ENCODE measurements around the gene DAB1. TPM values are rescaled to one million over a fixed set of nuclear protein-coding genes. Genes with fewer than 3 reads are reported as not detected.

DAB1 gene
- total and polyA plus RNA-seq, 2 of the 8 experiments (the other 6 are each of a cell fraction or from before 2014, with no cell fraction given): 4.4 to 11.8 TPM

- 93% methylated on average over 3 of the region's 3 CpGs; no CpG with 5 or more reads in 1 of the 2 experiments for WGBS, 2 experiments (ENCODE audit: extremely low coverage in 1 of 2, insufficient coverage in 1 of 2, insufficient read length in 1 of 2, insufficient replicate concordance in 2 of 2, low coverage in 1 of 2, low lambda C conversion rate in 2 of 2, missing lambda C conversion rate in 1 of 2)
- H3K9ac ChIP-seq (replicated peaks in 1 of 4; ENCODE audit: extremely low read depth in 1 of 4, low read depth in 3 of 4, low read length in 3 of 4): no peak overlapping the region
- no peaks in the 10 kb centered on the region for H3K79me1 ChIP-seq (ENCODE audit: low read depth, low read length)
- no peak overlapping the region for H2BK15ac ChIP-seq (ENCODE audit: low read length)
- no peak overlapping the region for H4K5ac ChIP-seq (ENCODE audit: insufficient read length, low read depth, low read length)
- no peak overlapping the region for H2BK20ac ChIP-seq (ENCODE audit: low read length)
- H4K91ac ChIP-seq (replicated peaks; ENCODE audit: insufficient read length, low read length): no peak overlapping the region
- H3K4me1 ChIP-seq (replicated peaks in 1 of 4; ENCODE audit: control insufficient read depth in 3 of 4, insufficient read depth in 4 of 4, low read length in 3 of 4): no peaks in the 10 kb centered on the region
- no peak overlapping the region for H3K14ac ChIP-seq (ENCODE audit: insufficient read length)
- H2BK5ac ChIP-seq (ENCODE audit: low read depth, low read length): no peak overlapping the region
- H2AK5ac ChIP-seq (ENCODE audit: low read depth, low read length): no peak overlapping the region
- no peak for TF ChIP-seq BRCA1 (IDR thresholded peaks at IDR 0.05; ENCODE audit: low read depth, low read length)
- CTCF ChIA-PET (ENCODE audit: partially characterized antibody): interaction anchor here (1.0 to 1.4 kb wide), 3 partner anchors 11 to 191 kb away, joined by 3 to 4 read pairs (median 3); no protein-coding TSS in a partner anchor
- H3K56ac ChIP-seq (replicated peaks; ENCODE audit: insufficient read length, low read depth, low read length): no peak overlapping the region
- no peak for FAIRE-seq
- no peaks in the 10 kb centered on the region for H3K36me3 ChIP-seq (ENCODE audit: control insufficient read depth in 2 of 4, insufficient read depth in 4 of 4, low read length in 3 of 4)
- no peak overlapping the region for H3K4me3 ChIP-seq (ENCODE audit: extremely low read depth in 1 of 4, insufficient read depth in 2 of 4, low read depth in 3 of 4, low read length in 4 of 4)
- H3K27ac ChIP-seq (ENCODE audit: low read depth, low read length): no peak overlapping the region
- no peak for DNase-seq (ENCODE audit: low read depth in 1 of 2, low spot score in 2 of 2)
- POLR2A ChIA-PET (ENCODE audit: partially characterized antibody): no interaction called here
- H3K18ac ChIP-seq (ENCODE audit: extremely low read depth, low read length): no peak overlapping the region
- no peaks in the 10 kb centered on the region for H3K27me3 ChIP-seq (replicated peaks in 1 of 4; ENCODE audit: control insufficient read depth in 3 of 4, extremely low read depth in 1 of 4, insufficient read depth in 3 of 4, low read length in 3 of 4)
- no peaks in the 10 kb centered on the region for H4K20me1 ChIP-seq (replicated peaks in 1 of 2; ENCODE audit: control insufficient read depth in 1 of 2, insufficient read depth in 2 of 2, low read length in 2 of 2)
- H2BK120ac ChIP-seq (replicated peaks; ENCODE audit: low read depth, low read length): no peak overlapping the region
- H3K23ac ChIP-seq (ENCODE audit: insufficient read length): no peak overlapping the region
- H3K23me2 ChIP-seq (ENCODE audit: low read depth, low read length): no peaks in the 10 kb centered on the region
- H3K9me3 ChIP-seq (ENCODE audit: insufficient read depth in 2 of 2, low read depth in 1 of 2, low read length in 1 of 2): peaks cover 6 to 9% of the 10 kb centered on the region in 2 experiments; a peak in 2 of 4 replicates
- no peak overlapping the region for H2AFZ ChIP-seq (ENCODE audit: low read length)
- no peak overlapping the region for H2BK12ac ChIP-seq (ENCODE audit: low read depth, low read length)
- H3K4me2 ChIP-seq (ENCODE audit: insufficient read depth in 1 of 2, low read depth in 2 of 2, low read length in 2 of 2): no peak overlapping the region
- no peak overlapping the region for H3K4ac ChIP-seq (replicated peaks; ENCODE audit: insufficient read length, low read depth, low read length)
- H3K79me2 ChIP-seq (ENCODE audit: control insufficient read depth in 1 of 2, insufficient read depth in 2 of 2, low read length in 2 of 2): no peaks in the 10 kb centered on the region
- no peak overlapping the region for H4K8ac ChIP-seq (ENCODE audit: extremely low read depth, insufficient read depth, low read length)
Measured at GRCh38 chr1:57250021-57250420, 173.8 kb downstream of the DAB1 start.

All from H1 (cell line).